GM12878 (cell line): ENCODE measurements around the gene UHRF2. TPM values are rescaled to one million over a fixed set of nuclear protein-coding genes. Genes with fewer than 3 reads are reported as not detected.

Experiments used
- ATAC-seq: fragments of 200-7000 bp; cut with Tn5 transposase; 3 replicates; pipeline ENCODE4 v1.9.1; 2020; ENCODE audit warnings: mild to moderate bottlenecking, moderate library complexity
- BruUV-seq: library from RNA; stranded (reverse); fragments of 400-500 nt; replicated peaks from 2 replicates; lab custom pipeline; 2021; lab: Mats Ljungman, UMichigan
- CTCF ChIA-PET: fragments of 300-600 bp; sonication (Branson Sonifier 250); formaldehyde crosslinking; extraction: SDS; loops from one replicate; lab custom pipeline; 2021; ENCODE audit warnings: inconsistent platforms; lab: Yijun Ruan, JAX
- POLR2A ChIA-PET: fragments of 350-600 bp; formaldehyde crosslinking; extraction: SDS; loops from one replicate; lab custom pipeline; 2021; ENCODE audit warnings: inconsistent platforms; lab: Charles Lee
- RAD21 ChIA-PET: fragments of 300-600 bp; sonication (Branson Sonifier 250); formaldehyde crosslinking; loops from one replicate; lab custom pipeline; 2023; ENCODE audit warnings: antibody characterized with exemption; ENCODE audit not compliant: unreplicated experiment; lab: Charles Lee
- SMC1A ChIA-PET: fragments of 300-600 bp; sonication (Branson Sonifier 250); formaldehyde crosslinking; loops from one replicate; lab custom pipeline; 2023; ENCODE audit not compliant: unreplicated experiment, uncharacterized antibody; lab: Charles Lee
- DNase-seq: peaks from one replicate; pipeline ENCODE4 v3.0.0-alpha.2; 2011; ENCODE audit warnings: low read depth, low spot score
- FAIRE-seq: peaks from 3 replicates; lab custom pipeline; 2011; peaks lifted over from hg19 to GRCh38; lab: Jason Lieb, UNC
- H2AFZ ChIP-seq: 2 replicates; pipeline ENCODE4 v1.6.0; 2011; ENCODE audit warnings: low read depth, low read length, control low read depth; ENCODE audit not compliant: control insufficient read depth
- H3K27ac ChIP-seq: 2 replicates; pipeline ENCODE4 v1.5.1; 2011; ENCODE audit warnings: control low read depth; ENCODE audit not compliant: control insufficient read depth, insufficient read depth
- H3K27me3 ChIP-seq, 2 experiments: replicated peaks in 1 of 2; 2 replicates each; pipeline versions ENCODE4 v1.6.0 to v1.6.1; 2011; ENCODE audit warnings: low read length in 1 of 2; ENCODE audit not compliant: control insufficient read depth in 2 of 2, insufficient read depth in 2 of 2
- H3K36me3 ChIP-seq, 2 experiments: 2 replicates each; pipeline ENCODE4 v1.5.1; 2011; ENCODE audit warnings: low read length in 1 of 2; ENCODE audit not compliant: control insufficient read depth in 2 of 2, insufficient read depth in 2 of 2
- H3K4me1 ChIP-seq: 2 replicates; pipeline ENCODE4 v1.6.1; 2011; ENCODE audit warnings: mild to moderate bottlenecking, low read length, moderate library complexity, mixed read lengths; ENCODE audit not compliant: control insufficient read depth, insufficient read depth
- H3K4me2 ChIP-seq: 2 replicates; pipeline ENCODE4 v1.6.0; 2011; ENCODE audit warnings: control low read depth; ENCODE audit not compliant: control insufficient read depth, insufficient read depth
- H3K4me3 ChIP-seq: fragments of 200-600 bp; sonication (generic); 2 replicates; pipeline ENCODE4 v1.5.1; 2016
- H3K79me2 ChIP-seq: 2 replicates; pipeline ENCODE4 v1.6.0; 2011; ENCODE audit warnings: low read length; ENCODE audit not compliant: control insufficient read depth, insufficient read depth
- H3K9ac ChIP-seq: 2 replicates; pipeline ENCODE4 v1.8.0; 2011; ENCODE audit warnings: low read length, control low read depth, mixed read lengths; ENCODE audit not compliant: control insufficient read depth, insufficient read depth
- H3K9me3 ChIP-seq: replicated peaks from 3 replicates; pipeline ENCODE4 v1.5.1; 2011; ENCODE audit warnings: mild to moderate bottlenecking, low read length; ENCODE audit not compliant: control insufficient read depth, insufficient read depth
- H4K20me1 ChIP-seq: 2 replicates; pipeline ENCODE4 v1.6.0; 2011; ENCODE audit not compliant: control insufficient read depth, insufficient read depth
- IKZF1 ChIP-seq: fragments of 450-650 bp; conservative IDR thresholded peaks from 2 replicates; pipeline ENCODE4 v1.6.1; 2017; ENCODE audit warnings: antibody characterized with exemption, mild to moderate bottlenecking
- IRF4 ChIP-seq: IDR thresholded peaks from 2 replicates; pipeline ENCODE4 v1.6.1; 2011; ENCODE audit warnings: low read depth, low read length
- JUNB ChIP-seq: IDR thresholded peaks from 2 replicates; pipeline ENCODE4 v1.6.1; 2016; ENCODE audit warnings: antibody characterized with exemption, mild to moderate bottlenecking
- LARP7 ChIP-seq: fragments of 450-650 bp; IDR thresholded peaks from 2 replicates; pipeline ENCODE4 v1.6.1; 2017; ENCODE audit warnings: mild to moderate bottlenecking
- SIN3A ChIP-seq: IDR thresholded peaks from 2 replicates; pipeline ENCODE4 v1.6.1; 2012; ENCODE audit warnings: low read depth, low read length, improper control_type of control experiment
- SIX5 ChIP-seq: IDR thresholded peaks from 2 replicates; pipeline ENCODE4 v1.6.1; 2011; ENCODE audit warnings: mild to moderate bottlenecking, low read depth, low read length, moderate library complexity; ENCODE audit not compliant: severe bottlenecking
- SMC3 ChIP-seq: IDR thresholded peaks from 2 replicates; pipeline ENCODE4 v1.6.1; 2011; ENCODE audit warnings: low read length, improper control_type of control experiment, borderline replicate concordance
- ZNF207 ChIP-seq: fragments of 450-650 bp; IDR thresholded peaks from 2 replicates; pipeline ENCODE4 v1.6.1; 2014; ENCODE audit warnings: antibody characterized with exemption, mild to moderate bottlenecking, borderline replicate concordance
- ZNF622 ChIP-seq: fragments of 450-650 bp; IDR thresholded peaks from 2 replicates; pipeline ENCODE4 v1.6.1; 2017; ENCODE audit warnings: mild to moderate bottlenecking, inconsistent platforms
- WGBS: methylation state at CpG from one replicate; pipeline ENCODE4 v1.1.6; 2016; ENCODE audit warnings: low lambda C conversion rate; ENCODE audit not compliant: insufficient replicate concordance, insufficient coverage; ENCODE audit errors: missing lambda C conversion rate; 5-methylcytosine and 5-hydroxymethylcytosine counted together
- in situ Hi-C: fragments of 300-500 bp; cut with MboI; formaldehyde crosslinking; loops from 9 replicates; pipeline ENCODE4 v1.14.3; 2018; ENCODE audit warnings: mixed read lengths
- intact Hi-C: fragments of 100-400 bp; cut with micrococcal nuclease; formaldehyde crosslinking; loops from one replicate; pipeline ENCODE4 v1.14.2; 2022; ENCODE audit not compliant: unreplicated experiment
- polyA plus RNA-seq, 11 experiments: library from polyadenylated mRNA; depleted of rRNA in 4 of 11; unstranded in 6 of 11; stranded (reverse) in 5 of 11; fragments of >200 nt; fragmentation: Nextera tagmentation in 4 of 11; fragmentation: Illumina TruSeq in 1 of 11; extraction: Ambion mirVana in 4 of 11; extraction: Trizol in 1 of 11; gene quantifications; 1 replicate in 1 of 11; 2 replicates in 10 of 11; pipeline versions ENCODE4 v1.2.1 to v1.2.3, GENCODE V29; 2011 to 2016; ENCODE audit warnings: inconsistent platforms in 2 of 11, missing spikeins in 2 of 11, low read depth in 1 of 11
- total RNA-seq, 4 experiments: library from RNA; depleted of rRNA in 3 of 4; stranded (reverse); fragments of >200 nt in 3 of 4; fragmentation: Illumina TruSeq in 1 of 4; extraction: Trizol in 1 of 4; gene quantifications; 2 replicates each; pipeline versions ENCODE4 v1.2.1 to v1.2.3, GENCODE V29; 2013 to 2021
- TF ChIP-seq, protein P1 (sequence below): IDR thresholded peaks from 2 replicates; pipeline ENCODE4 v1.6.1; 2011; ENCODE audit warnings: borderline replicate concordance, low read depth, mild to moderate bottlenecking, moderate library complexity, mixed read lengths, low read length; ENCODE audit not compliant: insufficient read depth; ENCODE audit errors: extremely low read length
- TF ChIP-seq, protein P2 (sequence below): fragments of 450-650 bp; IDR thresholded peaks from 2 replicates; pipeline ENCODE4 v1.6.1; 2014; ENCODE audit warnings: mild to moderate bottlenecking
- TF ChIP-seq, protein P3 (sequence below): fragments of 450-650 bp; IDR thresholded peaks from 2 replicates; pipeline ENCODE4 v1.6.1; 2017; ENCODE audit warnings: mild to moderate bottlenecking, moderate library complexity

UHRF2 gene
- total and polyA plus RNA-seq, 10 of the 15 experiments (the other 5 are each of a cell fraction or from before 2014, with no cell fraction given) = 11.2 to 95.8 (median 43.1) TPM

DNA sequence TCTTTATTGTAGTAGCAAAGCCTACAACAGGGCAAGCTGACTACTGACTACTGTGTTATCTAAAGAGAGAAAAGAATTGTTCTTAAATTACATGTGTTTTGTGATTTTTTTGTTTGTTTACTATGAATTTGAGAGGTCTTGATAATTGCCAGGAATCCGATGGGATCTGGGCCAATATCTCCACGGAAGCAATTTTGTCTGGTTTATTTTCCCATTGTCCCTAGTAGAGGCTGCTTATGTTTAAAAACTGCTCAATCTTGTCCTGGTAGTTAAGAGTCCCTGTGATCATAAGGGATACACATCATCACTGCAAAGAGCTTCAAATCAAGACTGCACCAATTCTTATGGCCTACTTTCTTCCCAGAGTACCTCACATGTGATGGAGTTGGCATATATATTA is 138.1 kb downstream of the UHRF2 start (continued):
- TF ChIP-seq, protein P1, sequence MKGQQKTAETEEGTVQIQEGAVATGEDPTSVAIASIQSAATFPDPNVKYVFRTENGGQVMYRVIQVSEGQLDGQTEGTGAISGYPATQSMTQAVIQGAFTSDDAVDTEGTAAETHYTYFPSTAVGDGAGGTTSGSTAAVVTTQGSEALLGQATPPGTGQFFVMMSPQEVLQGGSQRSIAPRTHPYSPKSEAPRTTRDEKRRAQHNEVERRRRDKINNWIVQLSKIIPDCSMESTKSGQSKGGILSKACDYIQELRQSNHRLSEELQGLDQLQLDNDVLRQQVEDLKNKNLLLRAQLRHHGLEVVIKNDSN = no peak
- TF ChIP-seq LARP7 (no peak), SIX5 (no peak), SIN3A (no peak)
- TF ChIP-seq, protein P2, sequence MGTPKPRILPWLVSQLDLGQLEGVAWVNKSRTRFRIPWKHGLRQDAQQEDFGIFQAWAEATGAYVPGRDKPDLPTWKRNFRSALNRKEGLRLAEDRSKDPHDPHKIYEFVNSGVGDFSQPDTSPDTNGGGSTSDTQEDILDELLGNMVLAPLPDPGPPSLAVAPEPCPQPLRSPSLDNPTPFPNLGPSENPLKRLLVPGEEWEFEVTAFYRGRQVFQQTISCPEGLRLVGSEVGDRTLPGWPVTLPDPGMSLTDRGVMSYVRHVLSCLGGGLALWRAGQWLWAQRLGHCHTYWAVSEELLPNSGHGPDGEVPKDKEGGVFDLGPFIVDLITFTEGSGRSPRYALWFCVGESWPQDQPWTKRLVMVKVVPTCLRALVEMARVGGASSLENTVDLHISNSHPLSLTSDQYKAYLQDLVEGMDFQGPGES = no peak
- TF ChIP-seq, all 136 proteins: peak for 0

DNA sequence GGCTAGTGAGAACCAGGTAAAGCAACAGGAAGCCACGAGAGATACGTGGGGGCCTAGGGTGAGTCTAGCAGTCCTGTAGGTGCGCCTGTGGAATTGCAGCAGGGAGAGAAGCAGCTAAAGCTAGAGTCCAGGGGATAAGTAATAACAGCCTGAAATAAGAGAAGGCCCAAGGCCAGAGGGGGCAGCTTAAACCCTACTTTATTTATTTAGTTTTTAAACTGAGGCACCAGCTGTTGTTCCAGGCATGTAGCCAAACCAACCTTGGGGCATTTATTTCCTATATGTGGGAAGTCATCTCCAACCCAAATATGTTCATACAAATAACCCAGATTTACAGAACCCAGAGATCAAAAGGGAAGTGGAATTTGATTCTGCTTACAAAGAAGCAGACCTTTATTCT is 139.0 kb downstream of the UHRF2 start:
- SMC1A ChIA-PET = interaction anchor here (0.6 to 1.5 kb wide), 2 partner anchors 196 to 338 kb away, joined by 3 read pairs; no protein-coding TSS in a partner anchor
- Histone ChIP-seq H3K79me2 (no peaks in the 10 kb centered on the region), H3K4me3 (no peak overlapping the region), H3K27me3 (no peaks in the 10 kb centered on the region), H3K9me3 (no peaks in the 10 kb centered on the region), H4K20me1 (no peaks in the 10 kb centered on the region), H3K27ac (no peak overlapping the region), H3K4me2 (no peak overlapping the region), H3K36me3 (peaks cover 9 to 24% of the 10 kb centered on the region in 2 experiments), H3K4me1 (no peaks in the 10 kb centered on the region), H3K9ac (no peak overlapping the region), H2AFZ (no peak overlapping the region)
- CTCF ChIA-PET = interaction anchor here (1.1 kb wide), 1 partner anchor 196 kb away, joined by 4 read pairs; no protein-coding TSS in a partner anchor
- FAIRE-seq (no peak), DNase-seq (no peak), ATAC-seq (no peak)
- intact Hi-C loops = no loop called here
- BruUV-seq = no TSS peak
- 73% methylated on average over 3 of the region's 3 CpGs for WGBS
- POLR2A ChIA-PET = interaction anchor here (0.5 kb wide), 1 partner anchor 119 kb away, joined by 3 read pairs; no protein-coding TSS in a partner anchor
- TF ChIP-seq ZNF622 (no peak), JUNB (no peak), IKZF1 (no peak), IRF4 (no peak), SMC3 (no peak), ZNF207 (no peak), SIX5 (no peak)
- TF ChIP-seq, protein P3, sequence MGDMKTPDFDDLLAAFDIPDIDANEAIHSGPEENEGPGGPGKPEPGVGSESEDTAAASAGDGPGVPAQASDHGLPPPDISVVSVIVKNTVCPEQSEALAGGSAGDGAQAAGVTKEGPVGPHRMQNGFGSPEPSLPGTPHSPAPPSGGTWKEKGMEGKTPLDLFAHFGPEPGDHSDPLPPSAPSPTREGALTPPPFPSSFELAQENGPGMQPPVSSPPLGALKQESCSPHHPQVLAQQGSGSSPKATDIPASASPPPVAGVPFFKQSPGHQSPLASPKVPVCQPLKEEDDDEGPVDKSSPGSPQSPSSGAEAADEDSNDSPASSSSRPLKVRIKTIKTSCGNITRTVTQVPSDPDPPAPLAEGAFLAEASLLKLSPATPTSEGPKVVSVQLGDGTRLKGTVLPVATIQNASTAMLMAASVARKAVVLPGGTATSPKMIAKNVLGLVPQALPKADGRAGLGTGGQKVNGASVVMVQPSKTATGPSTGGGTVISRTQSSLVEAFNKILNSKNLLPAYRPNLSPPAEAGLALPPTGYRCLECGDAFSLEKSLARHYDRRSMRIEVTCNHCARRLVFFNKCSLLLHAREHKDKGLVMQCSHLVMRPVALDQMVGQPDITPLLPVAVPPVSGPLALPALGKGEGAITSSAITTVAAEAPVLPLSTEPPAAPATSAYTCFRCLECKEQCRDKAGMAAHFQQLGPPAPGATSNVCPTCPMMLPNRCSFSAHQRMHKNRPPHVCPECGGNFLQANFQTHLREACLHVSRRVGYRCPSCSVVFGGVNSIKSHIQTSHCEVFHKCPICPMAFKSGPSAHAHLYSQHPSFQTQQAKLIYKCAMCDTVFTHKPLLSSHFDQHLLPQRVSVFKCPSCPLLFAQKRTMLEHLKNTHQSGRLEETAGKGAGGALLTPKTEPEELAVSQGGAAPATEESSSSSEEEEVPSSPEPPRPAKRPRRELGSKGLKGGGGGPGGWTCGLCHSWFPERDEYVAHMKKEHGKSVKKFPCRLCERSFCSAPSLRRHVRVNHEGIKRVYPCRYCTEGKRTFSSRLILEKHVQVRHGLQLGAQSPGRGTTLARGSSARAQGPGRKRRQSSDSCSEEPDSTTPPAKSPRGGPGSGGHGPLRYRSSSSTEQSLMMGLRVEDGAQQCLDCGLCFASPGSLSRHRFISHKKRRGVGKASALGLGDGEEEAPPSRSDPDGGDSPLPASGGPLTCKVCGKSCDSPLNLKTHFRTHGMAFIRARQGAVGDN = no peak
- RAD21 ChIA-PET = no interaction called here
- in situ Hi-C loops = no loop called here
